Uterus (tissue), 4 donors: ENCODE measurements around the gene MAEA. TPM values are rescaled to one million over a fixed set of nuclear protein-coding genes. Genes with fewer than 3 reads are reported as not detected.

Experiments used
- DNase-seq, 2 donors: peaks; one replicate each; pipeline ENCODE4 v3.0.0-alpha.2; 2019 to 2020
- H3K27ac ChIP-seq, 2 donors: fragments of 200-600 bp; sonication (generic); 1 replicate in 1 of 2; 2 replicates in 1 of 2; pipeline ENCODE4 v1.5.1; 2016 to 2018
- H3K27me3 ChIP-seq, 2 donors: fragments of 200-600 bp; sonication (generic); one replicate each; pipeline ENCODE4 v1.5.1; 2018 to 2019; ENCODE audit warnings: control low read depth in 1 of 2
- H3K36me3 ChIP-seq, 2 donors: fragments of 200-600 bp; sonication (generic); one replicate each; pipeline ENCODE4 v1.5.1; 2019; ENCODE audit warnings: control low read depth in 1 of 2
- H3K4me1 ChIP-seq, 2 donors: fragments of 200-600 bp; sonication (generic); one replicate each; pipeline ENCODE4 v1.5.1; 2018 to 2019; ENCODE audit warnings: control low read depth in 1 of 2
- H3K4me3 ChIP-seq, 2 donors: fragments of 200-600 bp; sonication (generic); 1 replicate in 1 of 2; 2 replicates in 1 of 2; pipeline ENCODE4 v1.5.1; 2018 to 2019; ENCODE audit warnings: mild to moderate bottlenecking in 1 of 2
- H3K9me3 ChIP-seq, 2 donors: fragments of 200-600 bp; sonication (generic); one replicate each; pipeline ENCODE4 v1.5.1; 2019; ENCODE audit warnings: control low read depth in 1 of 2
- CTCF ChIP-seq, 4 experiments: fragments of 200-600 bp in 2 of 4; fragments of 450-650 bp in 2 of 4; sonication (generic) in 2 of 4; IDR thresholded peaks; one replicate each; pipeline ENCODE4 v1.5.1; 2016 to 2019; ENCODE audit warnings: antibody characterized with exemption in 4 of 4, mild to moderate bottlenecking in 2 of 4, moderate library complexity in 1 of 4
- POLR2A ChIP-seq, 2 donors: fragments of 450-650 bp; IDR thresholded peaks; one replicate each; pipeline ENCODE4 v1.6.1; 2016; ENCODE audit warnings: antibody characterized with exemption in 2 of 2, mild to moderate bottlenecking in 1 of 2, moderate library complexity in 1 of 2
- intact Hi-C: fragments of 100-400 bp; cut with DNase I; formaldehyde crosslinking; loops from one replicate; pipeline ENCODE4 v1.15.1; 2023; ENCODE audit warnings: low total_unique reads
- total RNA-seq, 4 donors: library from RNA; depleted of rRNA in 3 of 4; stranded (reverse); fragments of >200 nt in 3 of 4; gene quantifications; one replicate each; pipeline versions ENCODE4 v1.1.0 to v1.2.4, GENCODE V29; 2014 to 2023
- donor health status: DM: yes; HTN: yes; CAD: no.

MAEA gene
- total RNA-seq, 4 donors from 2014 or later, result 32.3 to 70.7 (median 67.8) TPM

DNA sequence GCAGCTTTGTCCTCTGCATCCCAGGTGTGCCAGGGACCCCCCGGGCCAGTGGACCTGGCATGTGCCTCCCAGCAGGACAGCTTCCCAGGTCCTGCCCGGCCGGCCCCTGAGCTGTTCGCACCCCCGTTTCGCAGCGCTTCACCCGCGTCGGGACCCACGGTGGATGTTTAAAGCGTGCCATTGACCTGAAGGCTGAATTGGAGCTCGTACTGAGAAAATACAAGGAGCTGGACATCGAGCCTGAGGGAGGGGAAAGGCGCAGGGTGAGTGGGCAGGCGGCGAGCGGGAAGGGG is 65.2 kb downstream of the MAEA start:
- Histone ChIP-seq H3K9me3 (no peaks in the 10 kb centered on the region), H3K27ac (no peak overlapping the region), H3K4me1 (no peaks in the 10 kb centered on the region), H3K27me3 (no peaks in the 10 kb centered on the region), H3K4me3 (no peak overlapping the region), H3K36me3 (no peaks in the 10 kb centered on the region)
- no peak for DNase-seq
- no peak for TF ChIP-seq CTCF (IDR thresholded peaks at IDR 0.05)
- TF ChIP-seq POLR2A (IDR thresholded peaks at IDR 0.05), result no peak
- intact Hi-C loops, result no loop called here

- Histone ChIP-seq H3K9me3 (no peaks in the 10 kb centered on the region), H3K4me3 (no peak overlapping the region), H3K27ac (no peak overlapping the region), H3K27me3 (no peaks in the 10 kb centered on the region), H3K4me1 (no peaks in the 10 kb centered on the region), H3K36me3 (no peaks in the 10 kb centered on the region)
- intact Hi-C loops, result no loop called here
- TF ChIP-seq CTCF (IDR thresholded peaks at IDR 0.05), result no peak
- DNase-seq, result no peak
Measured at GRCh38 chr4:1355378-1355777, 65.7 kb downstream of the MAEA start.

DNA sequence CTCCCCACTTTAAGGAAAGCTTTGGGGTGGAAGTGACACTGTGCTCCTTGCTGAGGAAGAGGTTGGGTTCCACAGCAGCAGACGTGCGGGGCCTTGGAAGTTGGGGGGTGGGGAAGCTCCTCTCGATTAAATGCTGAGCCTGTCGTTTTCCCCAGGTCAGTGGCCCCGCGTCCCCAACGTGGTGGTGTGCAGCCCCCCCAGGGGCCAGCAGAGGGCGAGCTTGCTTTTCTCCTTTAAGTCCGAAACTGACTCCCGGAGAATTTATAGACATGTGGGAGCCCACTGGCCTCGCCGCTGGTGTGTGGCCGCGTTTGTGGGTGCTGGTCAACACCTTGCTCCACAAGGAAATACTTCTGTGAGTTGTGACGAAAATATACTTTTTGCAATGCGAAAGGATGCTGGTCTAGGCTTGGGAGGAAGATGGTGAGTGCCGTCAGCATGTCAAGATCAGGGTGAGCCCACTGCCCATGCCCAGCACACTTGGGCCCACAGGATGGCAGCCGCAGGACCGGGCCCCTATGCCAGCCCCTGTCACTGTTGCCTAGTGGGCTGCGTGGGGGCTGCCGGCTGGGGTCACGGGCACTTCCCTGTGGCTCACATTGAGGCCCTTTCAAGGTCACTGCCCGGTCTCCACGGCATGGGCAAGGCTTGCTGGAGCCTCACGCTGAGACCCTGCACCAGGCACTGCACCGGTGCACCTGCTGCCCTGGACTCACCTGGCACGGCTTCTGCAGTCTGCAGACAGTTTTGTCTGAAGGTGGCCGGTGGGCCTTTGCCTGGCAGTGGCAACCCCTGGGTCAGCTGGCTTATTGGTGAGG is 66.7 kb downstream of the MAEA start:
- DNase-seq, result peak; percentile 46 to 57

GRCh38 chr4:1357356-1358248 is 67.9 kb downstream of the MAEA start:
- H3K9me3 ChIP-seq, result no peaks in the 10 kb centered on the region
- no peaks in the 10 kb centered on the region for H3K4me1 ChIP-seq
- no peaks in the 10 kb centered on the region for H3K27me3 ChIP-seq
- H3K27ac ChIP-seq, result no peak overlapping the region
- TF ChIP-seq POLR2A (IDR thresholded peaks at IDR 0.05) (no peak), CTCF (IDR thresholded peaks at IDR 0.05) (no peak)
- DNase-seq, result no peak
- intact Hi-C loops, result no loop called here
- H3K4me3 ChIP-seq, result no peak overlapping the region
- H3K36me3 ChIP-seq, result no peaks in the 10 kb centered on the region

More for the DNA sequence above, 66.7 kb downstream of the MAEA start:
- Histone ChIP-seq H3K4me1 (no peaks in the 10 kb centered on the region), H3K9me3 (no peaks in the 10 kb centered on the region), H3K27me3 (no peaks in the 10 kb centered on the region), H3K27ac (no peak overlapping the region), H3K4me3 (no peak overlapping the region), H3K36me3 (no peaks in the 10 kb centered on the region)
- intact Hi-C loops, result no loop called here
- TF ChIP-seq CTCF (IDR thresholded peaks at IDR 0.05) (peak; percentile 56 to 75 (median 70)), POLR2A (IDR thresholded peaks at IDR 0.05) (no peak)
